HFFc6 (cell line): ENCODE data around the gene FAM13C. TPM values are rescaled to one million over a fixed set of nuclear protein-coding genes. Genes with fewer than 3 reads are reported as not detected.
A peak's percentile ranks its signal among the peaks of the same experiment; 100 is the strongest.

Source experiments
- DNase-seq: peaks from one replicate; pipeline ENCODE4 v3.0.0-alpha.2; 2018
- H3K27ac Mint-ChIP-seq: 2 replicates; pipeline ENCODE4 v1.8.0; 2020; ENCODE audit warnings: mild to moderate bottlenecking, mixed read lengths
- H3K27me3 Mint-ChIP-seq: 2 replicates; pipeline ENCODE4 v1.8.0; 2021; ENCODE audit warnings: mild to moderate bottlenecking, moderate library complexity, mixed read lengths; ENCODE audit not compliant: insufficient read depth
- H3K36me3 Mint-ChIP-seq: 2 replicates; pipeline ENCODE4 v1.8.0; 2021; ENCODE audit warnings: low read depth, mixed read lengths
- H3K4me1 Mint-ChIP-seq: 2 replicates; pipeline ENCODE4 v1.8.0; 2020; ENCODE audit warnings: low read depth, mixed read lengths
- H3K4me3 Mint-ChIP-seq: 2 replicates; pipeline ENCODE4 v1.8.0; 2020; ENCODE audit warnings: mild to moderate bottlenecking, moderate library complexity, mixed read lengths
- H3K9me3 Mint-ChIP-seq: 2 replicates; pipeline ENCODE4 v1.8.0; 2020; ENCODE audit warnings: mild to moderate bottlenecking, mixed read lengths
- total RNA-seq, 6 experiments: library from RNA; stranded (reverse); fragmentation: NEBNext Ultra II Directional; extraction: Animal tissue kit (Norgen Biotek cat#: 25700); gene quantifications; 2 replicates in 1 of 6; 3 replicates in 5 of 6; pipeline ENCODE4 v1.2.3, GENCODE V29; 2021
- TF ChIP-seq, protein P1 (sequence below): fragments of 200-600 bp; sonication (generic); IDR thresholded peaks from 2 replicates; pipeline ENCODE4 v1.5.0; 2021; ENCODE audit warnings: antibody characterized with exemption, mild to moderate bottlenecking

The FAM13C gene
- total RNA-seq, 6 experiments from 2014 or later = not detected

DNA sequence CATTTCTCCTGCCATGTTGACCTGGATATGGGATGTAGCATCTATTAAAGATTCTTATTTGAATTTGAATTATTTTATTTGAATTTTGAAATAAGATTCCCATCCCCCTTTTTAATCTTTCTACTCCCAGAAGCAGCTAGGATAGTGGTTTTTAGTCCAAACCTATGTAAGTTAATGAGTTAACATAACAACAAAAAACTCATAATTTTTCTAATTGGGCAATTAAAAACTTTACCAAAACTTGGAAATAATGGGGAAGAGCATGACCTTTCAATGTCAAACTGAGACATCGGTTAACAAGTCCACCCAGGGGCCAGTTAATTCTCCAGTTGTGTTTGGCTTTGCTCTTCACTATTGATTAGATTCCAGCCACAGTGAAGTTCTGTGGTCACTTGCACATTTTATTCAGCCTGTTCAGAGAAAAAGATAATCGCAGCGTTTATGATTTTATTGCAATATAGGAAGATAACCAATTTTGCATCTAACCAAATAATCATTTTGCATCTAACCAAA is 1.2 kb upstream of the FAM13C start:
- Mint-ChIP-seq H3K4me1 (peaks cover 13% of the 10 kb centered on the region), H3K27ac (no peak overlapping the region), H3K36me3 (no peaks in the 10 kb centered on the region), H3K27me3 (peaks cover 4% of the 10 kb centered on the region; the same call in 1 of the 2 replicates), H3K4me3 (no peak overlapping the region), H3K9me3 (no peaks in the 10 kb centered on the region)
- DNase-seq = no peak
- TF ChIP-seq, protein P1, sequence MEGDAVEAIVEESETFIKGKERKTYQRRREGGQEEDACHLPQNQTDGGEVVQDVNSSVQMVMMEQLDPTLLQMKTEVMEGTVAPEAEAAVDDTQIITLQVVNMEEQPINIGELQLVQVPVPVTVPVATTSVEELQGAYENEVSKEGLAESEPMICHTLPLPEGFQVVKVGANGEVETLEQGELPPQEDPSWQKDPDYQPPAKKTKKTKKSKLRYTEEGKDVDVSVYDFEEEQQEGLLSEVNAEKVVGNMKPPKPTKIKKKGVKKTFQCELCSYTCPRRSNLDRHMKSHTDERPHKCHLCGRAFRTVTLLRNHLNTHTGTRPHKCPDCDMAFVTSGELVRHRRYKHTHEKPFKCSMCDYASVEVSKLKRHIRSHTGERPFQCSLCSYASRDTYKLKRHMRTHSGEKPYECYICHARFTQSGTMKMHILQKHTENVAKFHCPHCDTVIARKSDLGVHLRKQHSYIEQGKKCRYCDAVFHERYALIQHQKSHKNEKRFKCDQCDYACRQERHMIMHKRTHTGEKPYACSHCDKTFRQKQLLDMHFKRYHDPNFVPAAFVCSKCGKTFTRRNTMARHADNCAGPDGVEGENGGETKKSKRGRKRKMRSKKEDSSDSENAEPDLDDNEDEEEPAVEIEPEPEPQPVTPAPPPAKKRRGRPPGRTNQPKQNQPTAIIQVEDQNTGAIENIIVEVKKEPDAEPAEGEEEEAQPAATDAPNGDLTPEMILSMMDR = no peak

DNA sequence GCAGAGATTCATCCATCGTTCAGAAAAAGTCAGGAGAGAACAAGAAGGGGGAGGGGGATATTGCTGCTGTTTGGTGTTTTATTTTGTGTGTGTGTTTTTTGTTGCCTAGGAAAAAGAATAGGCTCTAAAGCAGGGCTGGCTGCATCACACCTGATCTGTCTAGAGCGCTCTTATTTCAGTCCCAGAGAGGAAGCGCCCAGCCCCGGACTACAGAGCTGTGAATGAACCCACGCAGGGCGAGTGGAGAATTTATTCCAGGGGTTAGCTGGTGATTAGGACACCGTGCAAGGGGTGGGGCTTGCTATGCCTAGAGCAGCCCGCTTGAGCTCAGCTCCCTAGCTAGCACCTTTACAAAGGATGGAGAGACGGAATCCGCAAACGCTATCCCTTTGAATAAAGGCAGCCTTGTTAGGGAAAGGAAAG is 621 bp upstream of the FAM13C start:
- Mint-ChIP-seq H3K36me3 (no peaks in the 10 kb centered on the region), H3K4me3 (peak overlapping the region; percentile 52), H3K27ac (no peak overlapping the region), H3K9me3 (no peaks in the 10 kb centered on the region), H3K27me3 (peaks cover 4% of the 10 kb centered on the region; the same call in 1 of the 2 replicates), H3K4me1 (peaks cover 13% of the 10 kb centered on the region)
- no peak for DNase-seq
- TF ChIP-seq, protein P1 = no peak

DNA sequence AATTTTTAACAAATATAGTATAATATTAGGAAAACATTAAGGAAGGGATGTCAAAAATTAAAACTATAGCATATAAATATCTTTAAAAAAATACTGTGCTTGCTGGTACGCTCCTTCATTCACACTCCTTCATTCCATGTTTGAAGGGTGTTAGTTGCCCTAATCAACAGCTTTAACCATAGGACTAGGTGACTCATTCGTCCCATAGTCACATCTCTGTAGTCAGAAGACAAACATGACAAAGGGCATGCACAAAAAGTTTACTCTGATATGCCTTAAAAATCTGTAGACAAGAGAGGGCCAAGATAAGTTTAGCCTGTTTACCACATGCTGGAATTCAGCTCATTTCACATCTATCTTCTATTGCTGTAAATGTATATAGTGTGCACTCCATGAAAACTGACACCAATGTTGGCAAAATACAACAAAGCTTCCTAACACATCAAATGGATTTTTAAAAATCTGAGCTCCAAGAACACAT is 646 bp downstream of the FAM13C start:
- DNase-seq = no peak
- peak overlapping the region; percentile 81 for H3K4me3 Mint-ChIP-seq
- H3K27ac Mint-ChIP-seq = no peak overlapping the region
- H3K36me3 Mint-ChIP-seq = no peaks in the 10 kb centered on the region
- peaks cover 4% of the 10 kb centered on the region; the same call in 1 of the 2 replicates for H3K27me3 Mint-ChIP-seq
- peaks cover 13% of the 10 kb centered on the region for H3K4me1 Mint-ChIP-seq
- H3K9me3 Mint-ChIP-seq = no peaks in the 10 kb centered on the region
- TF ChIP-seq, protein P1 = no peak

DNA sequence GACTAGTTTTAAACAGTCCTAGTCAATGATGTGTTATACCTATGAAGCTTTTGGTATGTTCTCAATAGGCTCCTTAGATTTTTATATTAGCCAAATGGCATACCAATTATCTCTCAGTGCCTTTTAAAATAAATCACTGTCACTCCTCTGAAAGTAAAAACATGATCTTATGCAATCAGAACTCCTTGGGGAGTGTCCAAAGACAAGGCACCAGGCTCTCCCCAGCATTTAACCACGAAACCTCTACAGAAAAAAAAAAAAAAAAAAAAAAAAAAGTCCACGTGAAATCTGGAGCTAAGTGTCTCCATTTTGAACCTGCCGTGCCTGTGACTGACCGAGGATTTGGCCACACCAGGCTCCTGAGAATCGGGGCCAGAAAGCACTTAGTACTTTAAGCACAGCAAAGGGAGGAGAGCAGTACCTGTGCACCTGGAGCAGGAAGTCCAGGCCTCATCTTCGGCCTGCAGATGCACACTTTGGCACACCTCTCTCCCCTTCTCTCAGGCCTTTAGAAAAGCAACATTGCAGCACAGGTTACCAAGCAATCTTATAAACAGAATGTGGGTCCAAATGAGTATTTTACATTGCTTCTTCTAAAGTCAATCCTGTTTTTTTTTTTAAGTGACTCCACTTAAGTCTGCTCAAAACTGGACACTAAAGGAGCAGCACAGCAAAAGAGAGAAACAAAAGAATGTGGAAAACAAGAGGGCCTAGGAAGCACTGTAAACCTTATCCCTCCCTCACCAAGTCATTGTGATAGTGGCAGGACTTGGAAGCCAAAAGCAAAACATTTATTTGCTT is 1.5 kb downstream of the FAM13C start:
- TF ChIP-seq, protein P1 = no peak
- H3K27ac Mint-ChIP-seq = no peak overlapping the region
- H3K9me3 Mint-ChIP-seq = no peaks in the 10 kb centered on the region
- H3K4me3 Mint-ChIP-seq = no peak overlapping the region
- DNase-seq = no peak
- H3K4me1 Mint-ChIP-seq = peaks cover 13% of the 10 kb centered on the region
- peaks cover 4% of the 10 kb centered on the region; the same call in 1 of the 2 replicates for H3K27me3 Mint-ChIP-seq
- no peaks in the 10 kb centered on the region for H3K36me3 Mint-ChIP-seq

DNA sequence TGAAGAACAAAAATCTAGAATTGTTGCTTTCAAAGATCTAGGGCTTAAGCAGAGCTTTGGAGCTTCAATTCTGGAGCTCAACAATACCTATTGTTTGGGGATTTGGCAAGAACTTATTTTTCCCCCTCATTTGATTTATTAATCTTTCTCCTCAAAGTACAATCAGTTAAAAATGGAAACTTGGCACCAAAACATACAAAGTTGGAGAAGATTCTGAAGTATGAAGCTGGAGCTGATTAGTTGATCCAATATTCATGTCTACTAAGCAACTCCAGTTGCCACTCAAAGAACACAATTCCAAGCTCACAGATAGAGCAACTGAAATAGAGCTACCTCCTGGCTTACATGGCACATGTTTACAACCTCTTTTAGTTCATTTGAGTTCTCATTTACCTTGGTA is 3.8 kb downstream of the FAM13C start:
- TF ChIP-seq, protein P1 = no peak
- H3K9me3 Mint-ChIP-seq = no peaks in the 10 kb centered on the region

More for the DNA sequence above, 3.8 kb downstream of the FAM13C start:
- H3K4me3 Mint-ChIP-seq = no peak overlapping the region
- DNase-seq = no peak
- peaks cover 13% of the 10 kb centered on the region for H3K4me1 Mint-ChIP-seq
- no peaks in the 10 kb centered on the region for H3K36me3 Mint-ChIP-seq
- 0 out of 2 replicates have a peak, but pooled peaks cover 3% of the 10 kb centered on the region for H3K27me3 Mint-ChIP-seq
- no peak overlapping the region for H3K27ac Mint-ChIP-seq
